SW480 (cell line): ENCODE data around the gene NTNG2.
A peak's percentile ranks its signal among the peaks of the same experiment; 100 is the strongest.

Experiments used
- DNase-seq: peaks from one replicate; pipeline ENCODE4 v3.0.0-alpha.2; 2016; ENCODE audit warnings: low spot score

Gene NTNG2

GRCh38 chr9:132266017-132266416 is 104.2 kb downstream of the NTNG2 start:
- no peak for DNase-seq

- no peak for DNase-seq
Measured at GRCh38 chr9:132267660-132268059, 105.8 kb downstream of the NTNG2 start.

DNA sequence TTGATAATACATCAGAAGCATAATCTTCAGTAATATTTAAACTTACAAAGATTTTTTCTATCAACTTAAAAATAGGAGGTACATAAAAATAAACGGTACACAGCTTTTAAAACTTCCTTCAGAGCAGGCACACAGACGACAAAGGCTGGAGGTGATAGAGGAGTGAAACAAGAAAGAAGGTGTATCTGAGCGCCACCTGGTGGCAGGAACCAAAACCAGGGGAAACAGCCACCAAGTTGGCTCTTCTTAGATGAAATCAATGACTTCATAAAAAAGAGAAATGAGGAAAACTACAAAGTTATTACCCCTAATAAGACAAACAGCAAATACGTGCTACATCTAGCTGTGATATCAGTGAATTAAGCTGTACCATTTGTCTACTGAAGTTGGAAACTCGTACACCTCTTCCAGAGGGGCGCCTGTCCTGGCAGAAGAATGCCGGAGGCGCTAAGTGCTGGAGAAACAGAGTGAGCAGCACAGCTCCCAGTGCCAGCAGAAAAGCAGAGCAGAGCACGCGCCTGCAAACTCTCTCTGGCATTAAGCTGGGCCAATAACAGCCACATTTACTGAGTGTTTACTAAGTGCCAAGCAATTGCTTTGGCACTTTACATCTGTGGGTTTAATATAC is 107.0 kb downstream of the NTNG2 start:
- peak; percentile 61 for DNase-seq

DNA sequence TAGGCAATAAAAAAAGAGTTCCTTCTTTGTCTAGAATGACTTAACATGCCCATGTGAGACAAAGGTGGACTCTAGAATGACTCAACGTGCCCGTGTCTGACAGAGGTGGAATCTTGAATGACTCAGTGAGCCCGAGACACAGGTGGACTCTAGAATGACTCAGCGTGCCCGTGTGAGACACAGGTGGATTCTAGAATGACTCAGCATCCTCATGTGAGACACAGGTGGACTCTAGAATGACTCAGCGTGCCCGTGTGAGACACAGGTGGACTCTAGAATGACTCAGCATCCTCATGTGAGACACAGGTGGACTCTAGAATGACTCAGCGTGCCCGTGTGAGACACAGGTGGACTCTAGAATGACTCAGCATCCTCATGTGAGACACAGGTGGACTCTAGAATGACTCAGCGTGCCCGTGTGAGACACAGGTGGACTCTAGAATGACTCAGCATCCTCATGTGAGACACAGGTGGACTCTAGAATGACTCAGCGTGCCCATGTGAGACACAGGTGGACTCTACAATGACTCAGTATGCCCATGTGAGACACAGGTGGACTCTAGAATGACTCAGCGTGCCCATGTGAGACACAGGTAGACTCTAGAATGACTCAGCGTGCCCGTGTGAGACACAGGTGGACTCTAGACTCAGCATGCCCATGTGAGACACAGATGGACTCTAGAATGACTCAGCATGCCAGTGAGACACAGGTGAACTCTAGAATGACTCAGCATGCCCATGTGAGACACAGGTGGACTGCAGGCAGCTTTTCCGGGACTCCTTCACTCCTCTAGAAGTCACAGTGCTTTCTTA is 108.1 kb downstream of the NTNG2 start:
- DNase-seq = peak; percentile 72

DNA sequence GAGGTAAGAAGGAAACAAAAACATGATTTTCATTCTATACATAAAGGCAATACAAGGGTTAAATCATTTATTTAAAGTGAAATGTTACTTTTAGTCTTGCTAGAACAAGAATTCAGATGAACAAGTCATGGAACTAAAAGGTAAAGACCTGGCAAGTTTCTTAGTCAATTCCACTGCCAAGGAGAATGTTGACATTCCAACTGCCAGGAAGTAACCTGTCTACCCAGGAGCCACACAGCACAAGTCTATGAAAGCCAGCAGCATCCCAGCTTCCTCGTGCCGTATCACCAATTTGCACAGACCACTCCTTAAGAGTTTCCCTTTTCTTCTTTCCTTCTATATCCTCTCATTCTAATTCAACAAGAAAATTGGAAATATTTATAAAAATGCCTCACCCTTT is 113.0 kb downstream of the NTNG2 start:
- no peak for DNase-seq

DNA sequence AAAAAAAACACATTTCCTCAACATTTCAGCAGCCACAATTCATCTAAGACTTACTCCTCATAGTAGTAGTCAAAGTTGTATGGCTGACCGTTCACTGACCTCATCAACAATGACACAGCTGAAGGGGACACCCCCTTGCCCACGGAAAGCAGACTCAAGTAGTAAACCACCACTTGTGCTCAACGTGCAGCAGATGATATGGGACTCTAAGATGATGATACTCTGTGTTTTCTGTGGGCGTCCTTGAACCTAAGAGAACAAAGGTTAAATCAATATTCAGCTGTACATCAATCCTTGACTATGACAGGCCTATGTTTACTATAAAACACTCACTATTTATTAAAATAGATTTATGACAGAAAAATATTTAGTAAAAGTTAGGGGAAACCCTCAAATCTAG is 121.3 kb downstream of the NTNG2 start:
- no peak for DNase-seq

- DNase-seq = no peak
Measured at GRCh38 chr9:132283863-132284262, 122.0 kb downstream of the NTNG2 start.

- no peak for DNase-seq
Measured at GRCh38 chr9:132287256-132287760, 125.5 kb downstream of the NTNG2 start.

GRCh38 chr9:132288361-132288760 is 126.5 kb downstream of the NTNG2 start:
- DNase-seq = no peak

GRCh38 chr9:132288966-132289365 is 127.1 kb downstream of the NTNG2 start:
- DNase-seq = no peak

- DNase-seq = no peak
Measured at GRCh38 chr9:132293145-132293721, 131.4 kb downstream of the NTNG2 start.
